GM19467 (cell line): ENCODE results near the gene TBL1XR1.

Experiments used
- ATAC-seq: cut with Tn5 transposase; IDR thresholded peaks from one replicate; pipeline ENCODE4 v1.9.1; 2021; ENCODE audit warnings: mild to moderate bottlenecking, moderate library complexity; ENCODE audit not compliant: unreplicated experiment

TBL1XR1 gene

DNA sequence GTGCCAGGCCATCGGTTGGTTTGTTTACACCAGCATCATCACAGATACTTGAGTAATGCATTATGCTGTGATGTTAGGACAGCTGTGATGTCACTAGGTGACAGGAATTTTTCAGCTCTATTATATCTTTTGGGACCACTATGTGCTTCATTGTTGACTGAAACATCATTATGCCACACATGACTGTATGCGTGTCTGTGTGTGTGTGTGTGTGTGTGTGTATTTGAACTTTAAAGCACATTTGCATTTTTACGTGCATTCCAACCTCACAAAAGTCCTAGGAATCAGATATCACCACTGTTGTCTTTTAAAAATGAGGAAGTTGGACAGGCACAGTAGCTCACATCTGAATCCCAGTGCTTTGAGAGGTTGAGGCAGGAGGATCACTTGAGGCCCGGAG lies 223.0 kb downstream of the TBL1XR1 start:
- no peak for ATAC-seq

DNA sequence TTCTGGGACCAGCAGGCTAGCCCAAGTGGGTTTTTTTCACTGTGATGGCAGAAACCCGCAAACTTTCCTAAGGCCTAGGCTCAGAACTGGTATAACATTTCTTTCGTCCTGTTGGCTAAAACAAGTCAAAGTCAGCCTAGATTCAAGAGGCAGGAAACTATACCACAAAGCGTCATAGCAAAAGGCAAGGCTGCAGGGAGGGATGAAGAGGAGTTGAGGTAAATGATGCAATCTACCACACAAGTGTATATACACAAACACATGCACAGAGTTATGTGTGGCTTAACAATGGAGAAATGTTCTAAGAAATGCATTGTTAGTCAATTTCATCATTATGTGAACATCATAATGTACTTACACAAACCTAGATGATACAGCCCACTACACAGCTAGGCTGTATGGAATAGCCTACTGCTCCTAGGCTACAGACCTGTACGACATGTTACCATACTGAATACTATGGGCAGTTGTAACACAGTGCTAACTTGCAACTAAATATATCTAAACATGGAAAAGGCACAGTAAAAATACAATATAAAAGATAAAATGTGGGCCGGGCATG lies 225.6 kb downstream of the TBL1XR1 start:
- ATAC-seq, result no peak

GRCh38 chr3:176970770-176971169 lies 226.5 kb downstream of the TBL1XR1 start:
- ATAC-seq, result no peak

DNA sequence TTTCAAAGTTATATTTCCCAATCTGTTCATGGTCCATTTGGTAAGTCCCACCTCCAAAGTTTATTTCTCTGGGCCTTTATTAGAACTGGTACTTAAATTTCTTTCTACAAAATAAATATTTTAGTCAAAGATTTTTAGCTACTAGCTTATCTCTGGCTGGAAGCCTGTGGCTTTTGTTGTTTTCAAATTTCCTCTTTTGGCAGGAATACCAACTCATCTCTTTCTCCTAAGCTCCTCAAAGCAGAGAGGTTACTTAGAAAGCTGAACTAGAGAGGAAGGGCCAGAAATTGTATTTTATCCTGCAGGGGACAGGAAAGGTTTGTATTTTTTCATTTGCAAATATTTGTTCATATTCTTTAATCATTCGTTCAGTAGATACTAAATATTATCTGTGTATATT lies 227.8 kb downstream of the TBL1XR1 start:
- ATAC-seq, result no peak
